Natural killer cell treated with Interleukin-12 subunit alpha and Interleukin-12 subunit beta and Interleukin-15 and Interleukin-18, amount 100 ng/mL, for 72 hours (primary cell): Measurements from ENCODE around the gene MFSD6. TPM values are rescaled to one million over a fixed set of nuclear protein-coding genes. Genes with fewer than 3 reads are reported as not detected.
A peak's percentile ranks its signal among the peaks of the same experiment; 100 is the strongest.

ENCODE experiments used
- ATAC-seq, 2 donors: fragments of 150-1000 bp; cut with Tn5 transposase in 1 of 2; sonication (Bioruptor Pico), chemical (Tn5 transposase) in 1 of 2; 2 replicates each; pipeline ENCODE4 v1.10.0; 2021
- DNase-seq: peaks from one replicate; pipeline ENCODE4 v3.0.0; 2022; ENCODE audit warnings: low spot score
- H3K27ac Mint-ChIP-seq, 2 donors: 1 replicate in 1 of 2; 2 replicates in 1 of 2; pipeline ENCODE4 v1.8.0; 2022; ENCODE audit warnings: mixed read lengths in 2 of 2, mild to moderate bottlenecking in 1 of 2, moderate library complexity in 1 of 2
- H3K27me3 Mint-ChIP-seq, 2 donors: 1 replicate in 1 of 2; 2 replicates in 1 of 2; pipeline ENCODE4 v1.8.0; 2022; ENCODE audit warnings: mixed read lengths in 2 of 2
- H3K36me3 Mint-ChIP-seq: one replicate; pipeline ENCODE4 v1.8.0; 2022; ENCODE audit warnings: mixed read lengths
- H3K4me1 Mint-ChIP-seq, 2 donors: 1 replicate in 1 of 2; 2 replicates in 1 of 2; pipeline ENCODE4 v1.8.0; 2022; ENCODE audit warnings: low read depth in 2 of 2, mixed read lengths in 2 of 2, mild to moderate bottlenecking in 1 of 2
- H3K4me3 Mint-ChIP-seq: one replicate; pipeline ENCODE4 v1.8.0; 2022; ENCODE audit warnings: mixed read lengths
- H3K9me3 Mint-ChIP-seq: 2 replicates; pipeline ENCODE4 v1.8.0; 2022; ENCODE audit warnings: mixed read lengths
- total RNA-seq, 2 donors: library from RNA; stranded (reverse); gene quantifications; one replicate each; pipeline ENCODE4 v1.2.3, GENCODE V29; 2022

The MFSD6 gene
- total RNA-seq, 2 donors from 2014 or later: 44.9 to 48.1 TPM

DNA sequence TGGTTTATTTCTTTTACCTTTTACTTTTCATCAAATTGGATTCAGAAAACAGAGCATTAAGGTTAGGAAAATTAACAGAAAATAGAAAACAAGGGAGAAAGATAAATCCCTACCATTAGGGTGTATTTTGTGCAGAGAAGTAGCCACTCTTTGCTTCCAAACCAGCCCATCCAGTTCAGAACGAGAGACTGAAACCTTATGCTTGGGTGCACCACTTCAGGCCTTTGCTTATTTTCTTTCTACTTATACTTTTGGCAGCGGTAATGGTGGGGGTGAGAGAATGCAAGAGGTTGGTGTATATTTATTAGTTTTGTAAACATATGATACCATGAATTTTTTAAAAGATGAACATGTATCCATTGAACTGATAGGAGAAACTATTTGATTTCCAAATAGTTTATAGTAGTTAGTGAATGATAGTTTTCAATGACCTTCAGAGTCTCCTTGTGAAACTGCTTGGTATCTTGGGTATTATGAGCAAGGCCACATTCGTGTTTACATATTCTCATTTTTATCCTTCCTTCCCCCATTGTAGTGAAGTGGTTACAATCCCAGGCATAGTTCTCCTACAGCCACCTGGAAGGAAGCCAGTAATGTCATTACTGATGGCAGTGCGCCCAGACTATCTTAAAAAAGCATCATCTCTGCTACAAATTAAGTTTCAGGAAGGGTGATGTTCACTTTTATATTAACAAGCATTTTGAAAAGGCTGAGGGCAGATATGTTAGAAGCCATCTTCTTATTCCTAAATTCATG lies 60.8 kb downstream of the MFSD6 start:
- peaks cover 13% of the 10 kb centered on the region for H3K36me3 Mint-ChIP-seq

DNA sequence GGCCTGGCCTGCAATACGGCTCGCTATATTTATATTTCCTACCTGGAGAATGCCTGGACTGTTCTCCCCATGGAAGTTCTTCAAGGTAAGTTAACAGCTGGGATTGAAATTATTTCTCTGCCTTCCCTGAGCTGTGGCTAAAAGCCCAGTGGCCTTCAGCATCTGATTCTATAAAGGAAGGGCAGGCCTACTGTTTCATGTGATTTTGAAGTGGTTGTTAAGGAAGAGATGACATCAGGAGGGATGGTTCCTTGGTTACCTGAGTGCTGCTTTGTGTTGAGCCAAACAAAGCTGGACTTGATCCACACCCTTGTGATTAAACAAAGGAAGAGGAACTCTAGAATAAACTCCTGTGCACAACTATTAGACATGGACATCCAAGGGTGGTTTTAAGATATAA lies 61.6 kb downstream of the MFSD6 start:
- Mint-ChIP-seq H3K27me3 (no peaks in the 10 kb centered on the region), H3K9me3 (peaks cover 9% of the 10 kb centered on the region), H3K4me1 (peaks cover 14 to 36% of the 10 kb centered on the region in 2 donors), H3K36me3 (peaks cover 13% of the 10 kb centered on the region), H3K27ac (no peak overlapping the region), H3K4me3 (no peak overlapping the region)
- ATAC-seq: no peak
- DNase-seq: no peak

More for the DNA sequence above, 60.8 kb downstream of the MFSD6 start:
- no peak overlapping the region for H3K4me3 Mint-ChIP-seq
- peaks cover 21 to 42% of the 10 kb centered on the region in 2 donors for H3K4me1 Mint-ChIP-seq
- ATAC-seq (no peak), DNase-seq (no peak)
- H3K9me3 Mint-ChIP-seq: peaks cover 9% of the 10 kb centered on the region
- H3K27ac Mint-ChIP-seq: peak overlapping the region in 1 of 2 donors; percentile 2
- H3K27me3 Mint-ChIP-seq: no peaks in the 10 kb centered on the region

DNA sequence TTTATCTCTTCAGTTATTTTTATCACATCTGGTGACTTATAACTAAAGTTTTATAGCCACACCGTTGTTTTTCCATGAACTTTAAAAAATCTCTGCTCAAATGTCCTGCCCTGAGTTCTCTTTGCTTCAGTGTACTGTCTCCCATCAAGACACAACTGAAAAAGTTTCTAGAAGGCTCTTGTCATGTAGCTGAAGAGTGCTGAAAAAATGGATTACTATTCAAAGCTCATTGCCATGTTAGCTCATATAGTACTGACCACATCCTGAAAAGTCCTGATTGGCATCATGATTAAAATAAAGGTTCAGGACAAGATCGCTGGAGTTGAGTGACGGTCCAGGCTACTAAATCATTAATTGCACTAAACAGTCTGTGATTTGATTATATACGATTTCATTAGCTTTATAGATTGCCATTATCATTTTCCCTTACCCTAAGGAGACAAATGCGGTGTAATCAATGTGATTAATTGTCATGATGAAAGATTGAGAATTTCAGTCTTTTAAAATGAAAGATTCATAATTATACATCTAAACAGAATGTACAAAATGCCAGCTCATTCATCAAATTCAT lies 62.2 kb downstream of the MFSD6 start:
- Mint-ChIP-seq H3K9me3 (peaks cover 9% of the 10 kb centered on the region), H3K36me3 (peaks cover 13% of the 10 kb centered on the region), H3K27ac (no peak overlapping the region), H3K27me3 (no peaks in the 10 kb centered on the region), H3K4me1 (peaks cover 9 to 32% of the 10 kb centered on the region in 2 donors), H3K4me3 (no peak overlapping the region)
- ATAC-seq (no peak), DNase-seq (no peak)

DNA sequence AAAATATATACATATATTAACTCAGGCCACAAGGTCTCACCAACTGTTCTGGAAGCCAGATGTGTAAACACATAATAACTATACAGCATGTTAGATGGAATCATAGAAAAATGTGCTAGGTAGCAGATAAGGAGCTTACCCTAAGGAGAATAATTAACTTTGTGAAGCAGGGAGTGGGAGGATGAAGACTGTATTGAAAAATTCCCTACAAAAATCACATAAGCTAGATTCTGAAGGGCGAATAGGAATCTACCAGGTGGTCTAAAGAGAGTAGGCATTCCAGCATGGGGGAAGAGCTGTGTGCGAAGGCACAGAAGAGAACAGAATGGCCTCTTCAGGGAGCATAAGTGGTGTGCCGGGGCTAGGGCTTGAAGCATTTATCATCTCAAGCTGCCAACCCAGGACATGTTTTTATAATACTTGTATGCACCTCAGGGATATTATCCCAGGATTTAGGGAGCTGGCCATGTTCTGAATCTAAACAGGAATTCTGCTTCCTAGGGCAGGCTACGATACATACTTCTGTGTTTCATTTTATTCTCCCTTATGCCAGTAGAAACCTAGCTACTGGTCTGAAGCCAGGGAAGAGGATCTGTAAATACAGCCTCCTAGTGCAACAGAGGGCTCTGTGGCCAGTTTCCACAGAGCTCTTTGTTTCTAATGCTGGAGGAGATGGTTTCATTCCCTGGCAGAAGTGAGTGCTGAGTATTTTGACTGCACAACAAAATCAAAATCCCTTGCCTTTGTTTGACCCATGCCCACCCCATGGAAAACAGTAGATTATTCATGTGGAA lies 69.7 kb downstream of the MFSD6 start:
- DNase-seq (no peak), ATAC-seq (no peak)
- Mint-ChIP-seq H3K9me3 (peaks cover 4% of the 10 kb centered on the region), H3K4me3 (no peak overlapping the region), H3K27me3 (no peaks in the 10 kb centered on the region), H3K4me1 (peaks cover 5 to 22% of the 10 kb centered on the region in 2 donors), H3K36me3 (peaks cover 5% of the 10 kb centered on the region), H3K27ac (no peak overlapping the region)

DNA sequence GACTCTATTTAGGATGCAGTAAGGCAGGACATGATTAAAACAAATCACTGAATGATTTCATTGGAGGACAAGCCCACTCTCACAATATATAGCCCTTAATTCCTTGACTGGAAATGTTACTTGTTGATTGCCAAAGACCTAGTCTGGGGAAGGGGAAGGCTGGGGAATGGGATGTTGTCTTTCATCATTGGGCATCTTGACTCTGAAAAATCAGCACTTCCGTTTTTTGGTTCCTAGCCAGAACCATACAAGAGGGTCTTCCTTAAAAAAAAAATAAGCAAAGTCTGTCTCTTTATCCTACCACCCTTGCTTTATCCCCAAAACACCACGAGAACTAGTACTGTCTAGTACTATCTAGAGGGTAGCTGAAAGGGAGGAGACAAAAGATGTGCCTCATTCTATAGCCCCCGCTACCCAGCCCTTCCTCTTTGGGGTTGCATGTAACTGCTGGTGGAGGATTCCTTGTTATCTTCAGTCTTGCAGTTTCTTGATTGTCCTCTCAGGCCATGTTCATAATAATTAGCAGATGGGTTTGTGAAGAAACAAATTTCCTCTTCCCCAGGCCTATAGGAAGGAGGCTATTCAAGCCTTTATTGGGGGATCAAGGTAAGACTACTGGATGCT lies 70.5 kb downstream of the MFSD6 start:
- Mint-ChIP-seq H3K36me3 (peaks cover 3% of the 10 kb centered on the region), H3K4me1 (peaks cover 5 to 20% of the 10 kb centered on the region in 2 donors), H3K9me3 (peaks cover 3% of the 10 kb centered on the region), H3K27ac (no peak overlapping the region), H3K27me3 (no peaks in the 10 kb centered on the region), H3K4me3 (no peak overlapping the region)
- DNase-seq: no peak
- ATAC-seq: no peak

DNA sequence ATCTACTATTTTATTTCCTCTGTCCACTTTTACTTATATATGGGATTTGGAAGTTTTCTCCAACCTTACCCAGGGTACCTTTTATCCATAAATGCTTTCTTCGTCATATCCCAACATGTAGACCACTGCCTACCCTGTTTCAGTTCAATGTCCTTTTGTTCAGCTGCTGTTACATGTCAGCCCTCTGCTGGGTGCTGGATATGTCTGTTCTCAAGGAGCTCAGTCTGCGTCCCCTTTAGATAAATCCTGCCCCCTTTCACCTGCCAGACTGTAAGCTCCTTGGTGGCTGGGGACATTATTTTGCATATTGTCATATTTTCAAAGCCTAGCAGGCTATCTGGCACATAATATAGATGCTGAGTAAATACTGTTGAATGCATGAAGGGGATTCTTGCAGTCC lies 73.2 kb downstream of the MFSD6 start:
- ATAC-seq (no peak), DNase-seq (no peak)
- no peaks in the 10 kb centered on the region for H3K36me3 Mint-ChIP-seq
- no peaks in the 10 kb centered on the region for H3K27me3 Mint-ChIP-seq
- no peak overlapping the region for H3K27ac Mint-ChIP-seq
- no peak overlapping the region for H3K4me3 Mint-ChIP-seq
- peaks cover 5 to 17% of the 10 kb centered on the region in 2 donors for H3K4me1 Mint-ChIP-seq
- H3K9me3 Mint-ChIP-seq: no peaks in the 10 kb centered on the region

DNA sequence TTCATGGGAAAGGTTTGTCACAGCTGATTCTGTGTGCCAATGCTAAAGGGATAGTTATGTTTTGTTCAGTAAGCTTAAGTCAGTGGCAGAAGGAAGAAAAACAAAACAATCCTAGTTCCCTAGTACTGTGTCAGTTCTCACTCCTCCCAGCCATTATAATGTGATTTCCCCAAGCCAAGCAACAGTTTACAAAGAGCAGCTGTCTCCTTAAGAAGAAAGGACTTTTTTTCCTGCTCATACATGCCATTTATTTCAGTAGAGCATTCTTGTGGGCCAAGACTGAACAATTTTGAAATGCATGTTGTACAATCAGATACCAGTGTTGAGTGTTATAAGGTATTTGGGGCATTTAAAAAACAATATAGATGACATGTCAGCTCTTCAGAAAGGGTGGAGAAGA lies 74.3 kb downstream of the MFSD6 start:
- Mint-ChIP-seq H3K4me1 (peaks cover 5 to 17% of the 10 kb centered on the region in 2 donors), H3K9me3 (no peaks in the 10 kb centered on the region), H3K27ac (no peak overlapping the region)

DNA sequence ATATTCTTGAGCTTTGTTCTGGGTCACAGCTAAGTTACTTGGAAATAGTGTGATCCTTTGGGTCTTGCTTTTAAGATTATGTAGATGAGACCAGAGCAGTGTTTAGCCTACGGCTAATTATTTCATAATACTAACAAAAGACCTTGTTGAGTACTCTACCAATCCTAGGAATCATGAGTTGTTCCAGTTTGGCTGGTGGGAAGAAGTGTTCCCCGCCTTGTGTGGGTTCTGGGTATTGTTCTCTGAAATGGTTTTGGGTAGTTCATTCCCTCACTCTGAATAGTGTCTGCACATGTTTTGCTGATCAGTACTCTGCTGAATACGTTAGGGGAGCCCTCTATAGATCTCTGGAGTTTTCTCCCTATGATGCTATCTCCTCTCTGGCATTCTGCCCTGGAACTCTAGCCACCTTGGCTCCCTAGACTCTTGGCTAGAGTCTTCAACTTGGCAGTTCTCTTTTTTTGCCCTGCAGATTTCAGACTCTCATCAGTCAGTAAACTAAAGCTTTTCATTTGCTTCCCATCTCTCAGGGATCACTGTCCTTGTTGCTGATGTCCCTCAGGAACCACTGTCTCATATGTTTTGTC lies 78.0 kb downstream of the MFSD6 start:
- Mint-ChIP-seq H3K27me3 (no peaks in the 10 kb centered on the region), H3K36me3 (peaks cover 12% of the 10 kb centered on the region), H3K9me3 (no peaks in the 10 kb centered on the region), H3K4me3 (no peak overlapping the region), H3K4me1 (peaks cover 6 to 12% of the 10 kb centered on the region in 2 donors), H3K27ac (no peak overlapping the region)
- DNase-seq (no peak), ATAC-seq (no peak)

More for the DNA sequence above, 74.3 kb downstream of the MFSD6 start:
- DNase-seq: no peak
- no peak for ATAC-seq
- Mint-ChIP-seq H3K27me3 (no peaks in the 10 kb centered on the region), H3K4me3 (no peak overlapping the region), H3K36me3 (no peaks in the 10 kb centered on the region)

DNA sequence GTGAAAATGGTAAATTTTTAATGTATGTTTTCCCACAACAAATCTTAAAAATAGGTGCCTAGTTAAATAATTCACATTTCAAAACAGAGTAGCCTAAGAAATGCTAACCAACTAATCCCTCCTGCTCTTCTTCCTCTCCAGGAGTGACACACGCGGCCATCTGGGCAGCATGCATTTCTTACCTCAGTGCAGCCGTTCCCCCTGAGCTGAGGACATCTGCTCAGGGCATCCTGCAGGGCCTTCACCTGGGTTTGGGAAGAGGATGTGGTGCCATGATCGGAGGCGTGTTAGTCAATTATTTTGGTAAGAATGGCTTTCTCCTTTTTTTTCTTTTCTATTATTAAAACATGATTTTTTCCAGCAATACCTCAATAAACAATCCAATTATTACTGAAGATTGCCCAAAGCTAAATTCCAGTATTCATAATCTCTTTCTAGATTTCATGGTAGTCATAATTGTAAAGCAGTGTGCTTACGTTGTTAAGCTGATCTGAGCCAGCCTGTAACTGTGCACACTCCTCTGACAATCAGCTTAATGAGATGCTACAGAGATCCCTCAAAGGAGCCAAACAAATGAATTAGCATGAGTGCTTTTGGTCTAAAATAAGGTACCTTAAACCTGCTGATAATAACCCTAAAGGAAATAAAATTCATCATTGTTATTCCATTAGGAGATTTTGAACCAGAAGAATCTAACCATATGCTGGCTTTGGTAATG lies 80.5 kb downstream of the MFSD6 start:
- Mint-ChIP-seq H3K4me3 (no peak overlapping the region), H3K9me3 (peaks cover 5% of the 10 kb centered on the region), H3K36me3 (peaks cover 36% of the 10 kb centered on the region), H3K4me1 (peaks cover 9 to 21% of the 10 kb centered on the region in 2 donors), H3K27ac (peak overlapping the region in 1 of 2 donors; percentile 18), H3K27me3 (no peaks in the 10 kb centered on the region)
- DNase-seq: no peak
- ATAC-seq: no peak

DNA sequence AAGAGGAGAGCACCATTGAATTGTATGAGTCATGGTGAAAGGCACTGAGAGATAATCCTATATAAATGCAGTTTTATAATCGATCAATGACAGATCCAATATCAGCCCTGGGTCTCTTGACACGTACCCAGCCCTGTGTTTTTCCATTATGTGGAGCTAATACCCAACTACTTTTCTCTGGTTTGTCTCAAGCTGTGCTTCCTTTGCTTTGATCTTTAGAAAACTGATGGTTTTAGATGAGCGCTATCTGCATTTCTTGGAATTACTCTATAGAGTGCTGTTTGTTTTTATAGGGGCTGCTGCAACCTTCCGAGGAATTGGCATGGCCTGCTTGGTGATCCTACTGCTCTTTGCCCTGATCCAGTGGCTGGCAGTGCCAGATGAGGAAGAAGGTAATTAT lies 81.3 kb downstream of the MFSD6 start:
- Mint-ChIP-seq H3K4me3 (no peak overlapping the region), H3K9me3 (peaks cover 5% of the 10 kb centered on the region), H3K27ac (no peak overlapping the region), H3K27me3 (no peaks in the 10 kb centered on the region), H3K4me1 (peaks cover 12 to 22% of the 10 kb centered on the region in 2 donors), H3K36me3 (peaks cover 38% of the 10 kb centered on the region)
- DNase-seq (no peak), ATAC-seq (no peak)

DNA sequence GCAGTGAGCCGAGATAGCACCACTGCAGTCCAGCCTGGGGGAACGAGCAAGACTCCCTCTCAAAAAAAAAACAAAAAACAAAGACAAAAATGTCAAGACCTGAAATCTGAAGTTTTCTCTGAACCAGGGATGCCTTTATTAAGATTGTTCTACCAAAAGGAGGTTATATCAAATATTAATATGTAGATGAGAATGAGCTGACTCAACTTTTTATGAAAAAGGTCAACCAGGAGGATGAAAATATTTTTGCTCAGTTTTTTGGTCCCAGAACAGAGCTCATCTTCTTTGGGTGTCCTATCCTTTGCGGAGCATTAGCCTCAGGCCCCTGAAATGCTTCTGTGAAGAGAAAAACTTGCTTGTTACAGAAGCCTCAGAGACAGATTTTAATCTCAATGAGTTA lies 82.3 kb downstream of the MFSD6 start:
- ATAC-seq (no peak), DNase-seq (no peak)
- peaks cover 12 to 29% of the 10 kb centered on the region in 2 donors for H3K4me1 Mint-ChIP-seq
- H3K4me3 Mint-ChIP-seq: no peak overlapping the region
- no peak overlapping the region for H3K27ac Mint-ChIP-seq
- peaks cover 8% of the 10 kb centered on the region for H3K9me3 Mint-ChIP-seq
- H3K27me3 Mint-ChIP-seq: no peaks in the 10 kb centered on the region
- peaks cover 48% of the 10 kb centered on the region for H3K36me3 Mint-ChIP-seq

DNA sequence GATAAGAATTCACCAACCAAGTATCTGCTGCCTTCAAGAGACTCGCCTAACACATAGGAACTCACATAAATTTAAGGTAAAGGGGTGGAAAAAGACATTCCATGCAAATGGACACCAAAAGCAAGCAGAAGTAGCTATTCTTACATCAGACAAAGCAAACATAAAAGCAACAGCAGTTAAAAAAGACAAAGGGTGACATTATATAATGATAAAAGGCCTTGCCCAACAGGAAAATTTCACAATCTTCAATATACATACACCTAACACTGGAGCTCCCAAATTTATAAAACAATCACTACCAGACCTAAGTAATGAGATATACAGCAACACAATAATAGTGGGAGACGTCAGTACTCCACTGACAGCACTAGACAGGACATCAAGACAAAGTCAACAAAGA lies 84.9 kb downstream of the MFSD6 start:
- no peak for DNase-seq
- H3K27me3 Mint-ChIP-seq: no peaks in the 10 kb centered on the region
- H3K9me3 Mint-ChIP-seq: peaks cover 8% of the 10 kb centered on the region
- no peak overlapping the region for H3K4me3 Mint-ChIP-seq
- H3K4me1 Mint-ChIP-seq: peaks cover 11 to 26% of the 10 kb centered on the region in 2 donors
- H3K27ac Mint-ChIP-seq: no peak overlapping the region
- peaks cover 55% of the 10 kb centered on the region for H3K36me3 Mint-ChIP-seq
- no peak for ATAC-seq
